MCF 10A (cell line): ENCODE measurements around the gene TMEM181. TPM values are rescaled to one million over a fixed set of nuclear protein-coding genes. Genes with fewer than 3 reads are reported as not detected.

Experiments
- BruUV-seq: library from RNA; stranded (reverse); fragments of 400-500 nt; replicated peaks from 2 replicates; lab custom pipeline; 2021; lab: Mats Ljungman, UMichigan
- CTCF ChIA-PET: fragments of 300-600 bp; sonication (Branson Sonifier 250); formaldehyde crosslinking; extraction: SDS; loops from one replicate; lab custom pipeline; 2021; ENCODE audit warnings: antibody characterized with exemption, inconsistent platforms; lab: Yijun Ruan, JAX
- POLR2A ChIA-PET: fragments of 300-600, 350-650 bp; sonication (Branson Sonifier 250); formaldehyde crosslinking; extraction: SDS; loops from one replicate; lab custom pipeline; 2020; ENCODE audit warnings: antibody characterized with exemption, inconsistent platforms; lab: Yijun Ruan, JAX
- DNase-seq: peaks from one replicate; pipeline ENCODE4 v3.0.0-alpha.2; 2018; ENCODE audit not compliant: unreplicated experiment
- H3K27ac Mint-ChIP-seq: one replicate; pipeline ENCODE4 v1.8.0; 2022; ENCODE audit warnings: mild to moderate bottlenecking, low read depth, mixed read lengths; ENCODE audit not compliant: unreplicated experiment
- H3K27me3 Mint-ChIP-seq: one replicate; pipeline ENCODE4 v1.8.0; 2022; ENCODE audit warnings: mixed read lengths; ENCODE audit not compliant: insufficient read depth, unreplicated experiment
- H3K36me3 Mint-ChIP-seq: one replicate; pipeline ENCODE4 v1.8.0; 2022; ENCODE audit warnings: mild to moderate bottlenecking, moderate library complexity, mixed read lengths; ENCODE audit not compliant: insufficient read depth, unreplicated experiment
- H3K4me1 Mint-ChIP-seq: one replicate; pipeline ENCODE4 v1.8.0; 2022; ENCODE audit warnings: mixed read lengths; ENCODE audit not compliant: insufficient read depth, unreplicated experiment
- H3K4me3 Mint-ChIP-seq: one replicate; pipeline ENCODE4 v1.8.0; 2022; ENCODE audit warnings: mild to moderate bottlenecking, moderate library complexity, mixed read lengths; ENCODE audit not compliant: unreplicated experiment
- H3K9me3 Mint-ChIP-seq: one replicate; pipeline ENCODE4 v1.8.0; 2022; ENCODE audit warnings: mixed read lengths; ENCODE audit not compliant: unreplicated experiment
- CTCF ChIP-seq: fragments of 200-600 bp; IDR thresholded peaks from one replicate; pipeline ENCODE4 v1.8.0; 2022; ENCODE audit warnings: antibody characterized with exemption, mild to moderate bottlenecking; ENCODE audit not compliant: unreplicated experiment
- intact Hi-C: fragments of 100-400 bp; cut with micrococcal nuclease; formaldehyde crosslinking; loops from 2 replicates; pipeline ENCODE4 v1.14.1; 2022
- total RNA-seq: library from RNA; stranded (reverse); gene quantifications from 2 replicates; pipeline ENCODE4 v1.2.3, GENCODE V29; 2022

TMEM181 gene
- total RNA-seq, 1 experiment from 2014 or later, result 25.3 TPM

- DNase-seq, result no peak
- no peak for TF ChIP-seq CTCF
- H3K4me1 Mint-ChIP-seq, result no peaks in the 10 kb centered on the region
- ChIA-PET POLR2A (interaction anchor here (1.4 kb wide), 1 partner anchor 19 kb away, joined by 3 read pairs; no protein-coding TSS in a partner anchor), CTCF (interaction anchor here (0.6 to 1.3 kb wide), 3 partner anchors 10 to 621 kb away, joined by 3 to 6 read pairs (median 3); no protein-coding TSS in a partner anchor)
- H3K9me3 Mint-ChIP-seq, result no peaks in the 10 kb centered on the region
- H3K27ac Mint-ChIP-seq, result no peak overlapping the region
- peaks cover 84% of the 10 kb centered on the region for H3K36me3 Mint-ChIP-seq
- intact Hi-C loops, result no loop called here
- H3K4me3 Mint-ChIP-seq, result no peak overlapping the region
- H3K27me3 Mint-ChIP-seq, result no peaks in the 10 kb centered on the region
- no TSS peak for BruUV-seq
Measured at GRCh38 chr6:158589366-158589765, 29.5 kb downstream of the TMEM181 start.

- no peaks in the 10 kb centered on the region for H3K9me3 Mint-ChIP-seq
- POLR2A ChIA-PET, result interaction anchor here (0.5 kb wide), 1 partner anchor 410 kb away, joined by 3 read pairs; no protein-coding TSS in a partner anchor
- no peak for TF ChIP-seq CTCF
- CTCF ChIA-PET, result interaction anchor here (0.7 to 0.9 kb wide), 2 partner anchors 10 to 14 kb away, joined by 3 read pairs; no protein-coding TSS in a partner anchor
- DNase-seq, result no peak
- no TSS peak for BruUV-seq
- peaks cover 76% of the 10 kb centered on the region for H3K36me3 Mint-ChIP-seq
- H3K27me3 Mint-ChIP-seq, result no peaks in the 10 kb centered on the region
- H3K27ac Mint-ChIP-seq, result no peak overlapping the region
- intact Hi-C loops, result no loop called here
- no peak overlapping the region for H3K4me3 Mint-ChIP-seq
- H3K4me1 Mint-ChIP-seq, result no peaks in the 10 kb centered on the region
Measured at GRCh38 chr6:158591134-158591809, 31.4 kb downstream of the TMEM181 start.

- H3K36me3 Mint-ChIP-seq, result peaks cover 76% of the 10 kb centered on the region
- CTCF ChIA-PET, result interaction anchor here (0.6 to 0.9 kb wide), 4 partner anchors 11 to 173 kb away, joined by 3 to 7 read pairs (median 4); no protein-coding TSS in a partner anchor
- H3K27me3 Mint-ChIP-seq, result no peaks in the 10 kb centered on the region
- intact Hi-C loops, result no loop called here
- TF ChIP-seq CTCF, result no peak
- DNase-seq, result no peak
- no TSS peak for BruUV-seq
- no peaks in the 10 kb centered on the region for H3K9me3 Mint-ChIP-seq
- POLR2A ChIA-PET, result no interaction called here
- H3K27ac Mint-ChIP-seq, result no peak overlapping the region
- no peak overlapping the region for H3K4me3 Mint-ChIP-seq
- no peaks in the 10 kb centered on the region for H3K4me1 Mint-ChIP-seq
Measured at GRCh38 chr6:158591810-158592209, 31.9 kb downstream of the TMEM181 start.

- no peaks in the 10 kb centered on the region for H3K9me3 Mint-ChIP-seq
- BruUV-seq, result no TSS peak
- CTCF ChIA-PET, result interaction anchor here (0.6 to 1.2 kb wide), 3 partner anchors 12 to 397 kb away, joined by 3 read pairs; no protein-coding TSS in a partner anchor
- intact Hi-C loops, result no loop called here
- POLR2A ChIA-PET, result no interaction called here
- TF ChIP-seq CTCF, result no peak
- H3K36me3 Mint-ChIP-seq, result peaks cover 72% of the 10 kb centered on the region
- H3K4me1 Mint-ChIP-seq, result no peaks in the 10 kb centered on the region
- no peaks in the 10 kb centered on the region for H3K27me3 Mint-ChIP-seq
- H3K27ac Mint-ChIP-seq, result no peak overlapping the region
- no peak for DNase-seq
- H3K4me3 Mint-ChIP-seq, result no peak overlapping the region
Measured at GRCh38 chr6:158593670-158594069, 33.8 kb downstream of the TMEM181 start.
